Stimulated activated CD4-positive, alpha-beta T cell treated with anti-CD3 and anti-CD28 coated beads, Interleukin-2, amount 100 ng/mL, for 48 hours (primary cell): ENCODE measurements around the gene APMAP.
A peak's percentile ranks its signal among the peaks of the same experiment; 100 is the strongest.
"Not testable (repeated sequence)": the region's sequence is repeated elsewhere in the genome, so short reads cannot be mapped to it uniquely, and the experiment has no call there.

ENCODE experiments used
- DNase-seq, 2 donors: peaks; one replicate each; pipeline ENCODE4 v3.0.0-alpha.2; 2020

The APMAP gene

GRCh38 chr20:24950128-24950835 lies 42.3 kb downstream of the APMAP start:
- DNase-seq, result no peak

GRCh38 chr20:24949756-24950127 lies 42.8 kb downstream of the APMAP start:
- no peak for DNase-seq

- peak; percentile 69 to 73 for DNase-seq
Observed at GRCh38 chr20:24948939-24949679, 43.4 kb downstream of the APMAP start, which contains the start of gene CST7. TSS of gene CST7 (plus strand) at chr20:24949269. CDS start at chr20:24949506, 237 bp downstream.

GRCh38 chr20:24948396-24948938 lies 44.1 kb downstream of the APMAP start:
- DNase-seq, result not testable (repeated sequence)

GRCh38 chr20:24946376-24946775 lies 46.2 kb downstream of the APMAP start:
- DNase-seq, result not testable (repeated sequence)

GRCh38 chr20:24943731-24944130 lies 48.8 kb downstream of the APMAP start:
- no peak for DNase-seq

- DNase-seq, result no peak
Observed at GRCh38 chr20:24943196-24943595, 49.4 kb downstream of the APMAP start.

GRCh38 chr20:24942679-24943078 lies 49.9 kb downstream of the APMAP start:
- no peak for DNase-seq

GRCh38 chr20:24939036-24939435 lies 53.5 kb downstream of the APMAP start:
- no peak for DNase-seq

GRCh38 chr20:24938498-24938897 lies 54.1 kb downstream of the APMAP start:
- no peak for DNase-seq

- no peak for DNase-seq
Observed at GRCh38 chr20:24937579-24937978, 55.0 kb downstream of the APMAP start.

- DNase-seq, result no peak
Observed at GRCh38 chr20:24936526-24937407, 55.8 kb downstream of the APMAP start.

- DNase-seq, result no peak
Observed at GRCh38 chr20:24935766-24936525, 56.6 kb downstream of the APMAP start.

GRCh38 chr20:24935140-24935539 lies 57.4 kb downstream of the APMAP start:
- DNase-seq, result no peak

GRCh38 chr20:24934716-24935115 lies 57.8 kb downstream of the APMAP start:
- DNase-seq, result no peak

GRCh38 chr20:24934101-24934661 lies 58.4 kb downstream of the APMAP start:
- DNase-seq, result no peak

GRCh38 chr20:24933266-24933908 lies 59.2 kb downstream of the APMAP start:
- no peak for DNase-seq

GRCh38 chr20:24931893-24932292 lies 60.7 kb downstream of the APMAP start:
- DNase-seq, result not testable (repeated sequence)

GRCh38 chr20:24930724-24931688 lies 61.5 kb downstream of the APMAP start:
- DNase-seq, result not testable (repeated sequence)
